ENCODE measurements around the gene PEAK1. TPM values are rescaled to one million over a fixed set of nuclear protein-coding genes. Genes with fewer than 3 reads are reported as not detected.

The PEAK1 gene
- total RNA-seq, 1 donor from 2014 or later = 10.2 TPM

DNA sequence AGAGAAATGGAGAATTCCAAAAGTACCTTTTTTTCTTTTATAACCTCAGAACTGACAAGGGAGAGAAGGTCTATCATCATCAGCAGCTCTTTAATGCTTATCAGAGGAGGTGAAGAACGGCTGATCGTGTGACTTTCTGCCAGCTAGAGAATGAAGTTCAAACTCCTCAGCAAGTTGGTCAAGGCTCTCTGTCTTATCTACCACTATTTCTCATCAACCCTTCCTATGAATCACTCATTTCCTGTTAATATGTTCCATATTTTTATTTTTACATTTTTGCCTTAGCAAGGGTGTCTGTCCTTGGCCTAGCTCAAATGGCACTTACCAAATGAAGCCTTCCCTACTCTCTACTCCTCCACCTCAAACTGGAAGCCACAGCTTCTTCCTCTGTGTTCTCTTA is 275.9 kb downstream of the PEAK1 start:
- H3K27me3 ChIP-seq (ENCODE audit: control insufficient read depth, insufficient read depth, low read length) = no peaks in the 10 kb centered on the region
- no peak overlapping the region for H3K4me3 ChIP-seq (ENCODE audit: low read depth, low read length)
- TF ChIP-seq, protein P1, sequence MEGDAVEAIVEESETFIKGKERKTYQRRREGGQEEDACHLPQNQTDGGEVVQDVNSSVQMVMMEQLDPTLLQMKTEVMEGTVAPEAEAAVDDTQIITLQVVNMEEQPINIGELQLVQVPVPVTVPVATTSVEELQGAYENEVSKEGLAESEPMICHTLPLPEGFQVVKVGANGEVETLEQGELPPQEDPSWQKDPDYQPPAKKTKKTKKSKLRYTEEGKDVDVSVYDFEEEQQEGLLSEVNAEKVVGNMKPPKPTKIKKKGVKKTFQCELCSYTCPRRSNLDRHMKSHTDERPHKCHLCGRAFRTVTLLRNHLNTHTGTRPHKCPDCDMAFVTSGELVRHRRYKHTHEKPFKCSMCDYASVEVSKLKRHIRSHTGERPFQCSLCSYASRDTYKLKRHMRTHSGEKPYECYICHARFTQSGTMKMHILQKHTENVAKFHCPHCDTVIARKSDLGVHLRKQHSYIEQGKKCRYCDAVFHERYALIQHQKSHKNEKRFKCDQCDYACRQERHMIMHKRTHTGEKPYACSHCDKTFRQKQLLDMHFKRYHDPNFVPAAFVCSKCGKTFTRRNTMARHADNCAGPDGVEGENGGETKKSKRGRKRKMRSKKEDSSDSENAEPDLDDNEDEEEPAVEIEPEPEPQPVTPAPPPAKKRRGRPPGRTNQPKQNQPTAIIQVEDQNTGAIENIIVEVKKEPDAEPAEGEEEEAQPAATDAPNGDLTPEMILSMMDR (IDR thresholded peaks at IDR 0.05; ENCODE audit: insufficient read depth, low read length, poor library complexity, severe bottlenecking) = no peak
- H3K36me3 ChIP-seq (ENCODE audit: control insufficient read depth, insufficient read depth, low read length) = no peaks in the 10 kb centered on the region
- no peak for DNase-seq (ENCODE audit: low read depth)

DNA sequence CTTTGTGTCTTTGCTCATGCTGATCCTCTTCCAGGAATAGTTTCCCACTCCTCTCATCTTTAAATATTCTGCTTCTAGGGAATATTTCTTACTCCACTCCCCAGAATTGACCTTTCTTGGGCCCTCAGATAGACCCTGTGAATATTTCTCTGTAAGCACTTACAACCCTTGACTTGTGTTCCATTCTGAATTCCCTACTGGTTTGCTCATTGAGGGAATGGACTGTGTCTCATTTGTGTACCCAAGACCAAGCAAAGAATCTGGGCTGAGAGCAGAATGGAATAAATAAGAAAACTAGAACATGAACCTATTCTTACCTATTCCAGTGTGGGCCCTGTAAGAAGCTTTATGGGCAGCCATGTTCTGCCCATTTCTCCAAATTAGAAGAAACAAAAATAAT is 276.3 kb downstream of the PEAK1 start:
- DNase-seq (ENCODE audit: low read depth) = no peak
- no peaks in the 10 kb centered on the region for H3K27me3 ChIP-seq (ENCODE audit: control insufficient read depth, insufficient read depth, low read length)
- no peaks in the 10 kb centered on the region for H3K36me3 ChIP-seq (ENCODE audit: control insufficient read depth, insufficient read depth, low read length)
- TF ChIP-seq, protein P1 (IDR thresholded peaks at IDR 0.05; ENCODE audit: insufficient read depth, low read length, poor library complexity, severe bottlenecking) = no peak
- no peak overlapping the region for H3K4me3 ChIP-seq (ENCODE audit: low read depth, low read length)

DNA sequence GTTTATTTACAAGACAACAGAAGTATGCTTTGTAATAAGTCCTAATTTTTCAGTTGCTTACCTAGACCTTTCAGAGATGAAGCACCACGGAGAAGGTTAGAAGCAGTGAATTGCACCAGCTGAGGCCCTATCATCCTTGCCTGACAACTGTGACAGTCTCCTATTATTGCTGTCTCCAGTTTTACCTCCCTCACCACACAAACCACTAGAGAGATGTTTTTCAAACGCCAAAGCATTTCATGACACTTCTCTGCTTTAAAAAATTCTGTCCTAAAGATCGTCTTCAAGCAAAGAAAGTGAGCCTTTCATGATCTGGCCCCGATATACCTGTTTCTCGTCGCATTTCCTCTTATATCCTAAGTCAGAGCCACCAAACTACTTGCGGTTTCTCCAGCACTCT is 276.7 kb downstream of the PEAK1 start:
- TF ChIP-seq, protein P1 (IDR thresholded peaks at IDR 0.05; ENCODE audit: insufficient read depth, low read length, poor library complexity, severe bottlenecking) = no peak
- no peak for DNase-seq (ENCODE audit: low read depth)
- H3K27me3 ChIP-seq (ENCODE audit: control insufficient read depth, insufficient read depth, low read length) = no peaks in the 10 kb centered on the region
- no peak overlapping the region for H3K4me3 ChIP-seq (ENCODE audit: low read depth, low read length)
- no peaks in the 10 kb centered on the region for H3K36me3 ChIP-seq (ENCODE audit: control insufficient read depth, insufficient read depth, low read length)

DNA sequence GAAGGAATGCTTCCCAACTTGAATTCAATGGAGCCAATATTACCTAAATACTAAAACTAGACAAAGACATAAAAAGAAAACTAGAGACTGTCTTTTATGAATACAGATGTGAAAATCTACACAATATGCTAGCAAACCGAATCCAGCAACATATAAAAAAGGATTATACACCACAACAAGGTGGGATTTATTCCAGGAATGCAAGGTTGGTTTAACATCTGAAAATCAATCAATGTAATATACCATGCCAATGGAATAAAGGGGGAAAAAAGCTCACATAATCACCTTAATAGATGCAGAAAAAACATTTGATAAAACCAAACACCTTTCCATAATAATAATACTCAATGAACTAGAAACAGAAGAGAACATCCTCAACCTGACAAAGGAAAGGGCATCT is 279.7 kb downstream of the PEAK1 start:
- Histone ChIP-seq H3K36me3 (ENCODE audit: control insufficient read depth, insufficient read depth, low read length) (no peaks in the 10 kb centered on the region), H3K27me3 (ENCODE audit: control insufficient read depth, insufficient read depth, low read length) (no peaks in the 10 kb centered on the region), H3K4me3 (ENCODE audit: low read depth, low read length) (no peak overlapping the region)
- no peak for DNase-seq (ENCODE audit: low read depth)
- TF ChIP-seq, protein P1 (IDR thresholded peaks at IDR 0.05; ENCODE audit: insufficient read depth, low read length, poor library complexity, severe bottlenecking) = no peak

DNA sequence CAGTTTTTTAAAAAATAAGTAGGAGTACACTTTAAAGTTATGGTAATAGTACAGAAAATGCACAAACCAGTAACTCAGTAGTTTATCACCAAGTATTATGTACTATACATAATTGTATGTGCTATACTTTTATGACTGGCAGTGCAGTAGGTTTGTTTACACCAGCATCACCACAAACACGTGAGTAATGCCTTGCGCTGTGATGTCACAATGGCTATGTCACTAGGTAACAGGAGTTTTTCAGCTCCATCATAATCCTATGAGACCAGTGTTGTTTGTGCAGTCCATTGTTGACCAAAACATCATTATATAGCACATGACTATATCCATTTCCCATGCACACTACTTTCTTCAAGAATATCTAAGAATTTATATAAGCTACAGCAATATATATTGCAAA is 280.6 kb downstream of the PEAK1 start:
- TF ChIP-seq, protein P1 (IDR thresholded peaks at IDR 0.05; ENCODE audit: insufficient read depth, low read length, poor library complexity, severe bottlenecking) = no peak
- H3K27me3 ChIP-seq (ENCODE audit: control insufficient read depth, insufficient read depth, low read length) = no peaks in the 10 kb centered on the region
- no peak for DNase-seq (ENCODE audit: low read depth)
- no peak overlapping the region for H3K4me3 ChIP-seq (ENCODE audit: low read depth, low read length)
- no peaks in the 10 kb centered on the region for H3K36me3 ChIP-seq (ENCODE audit: control insufficient read depth, insufficient read depth, low read length)

DNA sequence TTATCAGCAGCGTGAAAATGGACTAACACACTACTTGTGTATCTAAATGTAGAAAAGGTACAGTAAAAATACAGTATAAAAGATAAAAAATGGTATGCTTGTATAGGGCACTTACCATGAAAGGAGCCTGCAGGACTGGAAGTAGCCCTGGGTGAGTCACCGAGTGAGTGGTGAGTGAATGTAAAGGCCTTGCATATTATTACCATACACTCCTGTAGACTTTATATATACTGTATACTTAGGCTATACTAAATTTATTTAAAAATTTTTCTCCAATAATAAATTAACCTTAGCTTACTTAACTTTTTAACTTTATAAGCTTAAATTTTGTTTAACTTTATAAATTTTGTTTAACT is 281.8 kb downstream of the PEAK1 start:
- DNase-seq (ENCODE audit: low read depth) = no peak
- TF ChIP-seq, protein P1 (IDR thresholded peaks at IDR 0.05; ENCODE audit: insufficient read depth, low read length, poor library complexity, severe bottlenecking) = no peak
- Histone ChIP-seq H3K27me3 (ENCODE audit: control insufficient read depth, insufficient read depth, low read length) (no peaks in the 10 kb centered on the region), H3K4me3 (ENCODE audit: low read depth, low read length) (no peak overlapping the region), H3K36me3 (ENCODE audit: control insufficient read depth, insufficient read depth, low read length) (no peaks in the 10 kb centered on the region)

Measured in kidney epithelial cell (primary cell).